Activated CD8-positive, alpha-beta T cell treated with anti-CD3 and anti-CD28 coated beads for 36 hours (primary cell): ENCODE measurements around the gene SEMA3B. TPM values are rescaled to one million over a fixed set of nuclear protein-coding genes. Genes with fewer than 3 reads are reported as not detected.

Source experiments
- ATAC-seq: fragments of 200-7000 bp; cut with Tn5 transposase; one replicate; pipeline ENCODE4 v1.10.0; 2021; ENCODE audit warnings: mild to moderate bottlenecking, moderate library complexity
- CTCF ChIA-PET: fragments of 350-600 bp; sonication (Branson Sonifier 250); formaldehyde crosslinking; loops from one replicate; lab custom pipeline; 2021; ENCODE audit warnings: antibody characterized with exemption; lab: Charles Lee
- POLR2A ChIA-PET: fragments of 350-600 bp; sonication (Branson Sonifier 250); formaldehyde crosslinking; loops from one replicate; lab custom pipeline; 2021; ENCODE audit warnings: antibody characterized with exemption; lab: Charles Lee
- DNase-seq: peaks from one replicate; pipeline ENCODE4 v3.0.0-alpha.2; 2020
- H3K27ac Mint-ChIP-seq: one replicate; pipeline ENCODE4 v1.8.0; 2021; ENCODE audit warnings: mild to moderate bottlenecking, mixed read lengths
- H3K27me3 Mint-ChIP-seq: one replicate; pipeline ENCODE4 v1.8.0; 2021; ENCODE audit warnings: mixed read lengths
- H3K36me3 Mint-ChIP-seq: one replicate; pipeline ENCODE4 v1.8.0; 2021; ENCODE audit warnings: low read depth, mixed read lengths
- H3K4me1 Mint-ChIP-seq: one replicate; pipeline ENCODE4 v1.8.0; 2021; ENCODE audit warnings: low read depth, mixed read lengths
- H3K4me3 Mint-ChIP-seq: one replicate; pipeline ENCODE4 v1.8.0; 2021; ENCODE audit warnings: mild to moderate bottlenecking, moderate library complexity, mixed read lengths
- H3K9me3 Mint-ChIP-seq: one replicate; pipeline ENCODE4 v1.8.0; 2021; ENCODE audit warnings: mixed read lengths
- intact Hi-C: fragments of 100-400 bp; cut with micrococcal nuclease; formaldehyde crosslinking; loops from one replicate; pipeline ENCODE4 v1.10.0; 2022
- total RNA-seq, 2 experiments: library from RNA; stranded (reverse); gene quantifications; one replicate each; pipeline ENCODE4 v1.2.3, GENCODE V29; 2021
- TF ChIP-seq, protein P1 (sequence below): fragments of 200-600 bp; IDR thresholded peaks from one replicate; pipeline ENCODE4 v1.8.0; 2022; ENCODE audit warnings: antibody characterized with exemption, mild to moderate bottlenecking

Gene SEMA3B
- total RNA-seq, 2 experiments from 2014 or later: 1.6 to 2.3 TPM

- peaks cover 13% of the 10 kb centered on the region for H3K27me3 Mint-ChIP-seq
- H3K36me3 Mint-ChIP-seq: peaks cover 3% of the 10 kb centered on the region
- ChIA-PET CTCF (interaction anchor here (0.6 to 11.8 kb wide), 6 partner anchors 11 to 72 kb away, joined by 3 to 97 read pairs (median 6); no protein-coding TSS in a partner anchor), POLR2A (interaction anchor here (0.6 to 1.3 kb wide), 5 partner anchors 7 to 546 kb away, joined by 3 to 4 read pairs (median 3); no protein-coding TSS in a partner anchor)
- no peak overlapping the region for H3K27ac Mint-ChIP-seq
- no peak overlapping the region for H3K4me3 Mint-ChIP-seq
- H3K4me1 Mint-ChIP-seq: peaks cover 4% of the 10 kb centered on the region
- intact Hi-C loops: no loop called here
- DNase-seq (no peak), ATAC-seq (no peak)
- TF ChIP-seq, protein P1, sequence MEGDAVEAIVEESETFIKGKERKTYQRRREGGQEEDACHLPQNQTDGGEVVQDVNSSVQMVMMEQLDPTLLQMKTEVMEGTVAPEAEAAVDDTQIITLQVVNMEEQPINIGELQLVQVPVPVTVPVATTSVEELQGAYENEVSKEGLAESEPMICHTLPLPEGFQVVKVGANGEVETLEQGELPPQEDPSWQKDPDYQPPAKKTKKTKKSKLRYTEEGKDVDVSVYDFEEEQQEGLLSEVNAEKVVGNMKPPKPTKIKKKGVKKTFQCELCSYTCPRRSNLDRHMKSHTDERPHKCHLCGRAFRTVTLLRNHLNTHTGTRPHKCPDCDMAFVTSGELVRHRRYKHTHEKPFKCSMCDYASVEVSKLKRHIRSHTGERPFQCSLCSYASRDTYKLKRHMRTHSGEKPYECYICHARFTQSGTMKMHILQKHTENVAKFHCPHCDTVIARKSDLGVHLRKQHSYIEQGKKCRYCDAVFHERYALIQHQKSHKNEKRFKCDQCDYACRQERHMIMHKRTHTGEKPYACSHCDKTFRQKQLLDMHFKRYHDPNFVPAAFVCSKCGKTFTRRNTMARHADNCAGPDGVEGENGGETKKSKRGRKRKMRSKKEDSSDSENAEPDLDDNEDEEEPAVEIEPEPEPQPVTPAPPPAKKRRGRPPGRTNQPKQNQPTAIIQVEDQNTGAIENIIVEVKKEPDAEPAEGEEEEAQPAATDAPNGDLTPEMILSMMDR: no peak
- H3K9me3 Mint-ChIP-seq: no peaks in the 10 kb centered on the region
Measured at GRCh38 chr3:50263478-50264382, 5.2 kb upstream of the SEMA3B start.

- TF ChIP-seq, protein P1: no peak
- Mint-ChIP-seq H3K4me3 (no peak overlapping the region), H3K27ac (no peak overlapping the region), H3K27me3 (peaks cover 15% of the 10 kb centered on the region), H3K36me3 (no peaks in the 10 kb centered on the region), H3K9me3 (no peaks in the 10 kb centered on the region), H3K4me1 (peaks cover 4% of the 10 kb centered on the region)
- ChIA-PET CTCF (interaction anchor here (0.6 to 11.8 kb wide), 5 partner anchors 10 to 72 kb away, joined by 3 to 97 read pairs (median 6); no protein-coding TSS in a partner anchor), POLR2A (interaction anchor here (0.6 to 1.3 kb wide), 3 partner anchors 10 to 546 kb away, joined by 3 to 4 read pairs (median 3); no protein-coding TSS in a partner anchor)
- intact Hi-C loops: no loop called here
- ATAC-seq (no peak), DNase-seq (no peak)
Measured at GRCh38 chr3:50264383-50264963, 4.5 kb upstream of the SEMA3B start.

- ATAC-seq (no peak), DNase-seq (no peak)
- POLR2A ChIA-PET: interaction anchor here (1.3 to 3.3 kb wide), 3 partner anchors 10 to 38 kb away, joined by 4 to 10 read pairs (median 9); no protein-coding TSS in a partner anchor
- CTCF ChIA-PET: interaction anchor here (1.9 to 11.8 kb wide), 3 partner anchors 10 to 74 kb away, joined by 6 to 97 read pairs (median 16); partner anchors contain the start of gene GNAT1
- no peak overlapping the region for H3K27ac Mint-ChIP-seq
- H3K9me3 Mint-ChIP-seq: no peaks in the 10 kb centered on the region
- peaks cover 15% of the 10 kb centered on the region for H3K27me3 Mint-ChIP-seq
- no peaks in the 10 kb centered on the region for H3K4me1 Mint-ChIP-seq
- no peak overlapping the region for H3K4me3 Mint-ChIP-seq
- intact Hi-C loops: no loop called here
- H3K36me3 Mint-ChIP-seq: no peaks in the 10 kb centered on the region
- TF ChIP-seq, protein P1: no peak
Measured at GRCh38 chr3:50264964-50265485, 3.9 kb upstream of the SEMA3B start.

DNA sequence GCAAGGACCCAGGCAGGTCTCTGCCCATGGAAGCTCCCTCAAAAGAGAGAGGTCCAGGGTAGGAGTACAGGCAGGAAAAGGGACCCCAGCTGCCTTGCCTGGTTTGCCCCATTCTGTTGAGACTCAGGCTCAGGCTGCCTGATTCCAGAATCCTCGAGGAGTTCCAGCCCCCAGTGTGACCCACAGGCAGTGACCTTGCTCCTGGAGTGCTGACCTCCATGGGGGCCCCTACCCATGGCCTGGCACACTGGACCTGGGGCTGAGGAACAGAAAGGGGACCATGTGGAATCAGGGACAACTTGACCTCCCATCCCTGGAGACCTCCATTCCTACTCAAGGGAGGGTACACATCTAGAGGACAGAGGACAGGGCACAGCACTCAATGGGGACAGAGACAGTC is 3.4 kb upstream of the SEMA3B start:
- intact Hi-C loops: no loop called here
- DNase-seq (no peak), ATAC-seq (no peak)
- TF ChIP-seq, protein P1: no peak
- ChIA-PET POLR2A (interaction anchor here (1.3 to 3.3 kb wide), 3 partner anchors 9 to 38 kb away, joined by 4 to 10 read pairs (median 9); no protein-coding TSS in a partner anchor), CTCF (interaction anchor here (1.5 to 3.3 kb wide), 4 partner anchors 9 to 74 kb away, joined by 3 to 16 read pairs (median 9); partner anchors contain the start of gene GNAT1)
- H3K4me1 Mint-ChIP-seq: no peaks in the 10 kb centered on the region
- no peak overlapping the region for H3K27ac Mint-ChIP-seq
- no peaks in the 10 kb centered on the region for H3K9me3 Mint-ChIP-seq
- no peaks in the 10 kb centered on the region for H3K36me3 Mint-ChIP-seq
- H3K4me3 Mint-ChIP-seq: no peak overlapping the region
- H3K27me3 Mint-ChIP-seq: peaks cover 15% of the 10 kb centered on the region
